ENCODE data around the gene SPPL2B.

The SPPL2B gene

GRCh38 chr19:2332341-2333026 is 4.0 kb downstream of the SPPL2B start:
- TF ChIP-seq, protein P1, sequence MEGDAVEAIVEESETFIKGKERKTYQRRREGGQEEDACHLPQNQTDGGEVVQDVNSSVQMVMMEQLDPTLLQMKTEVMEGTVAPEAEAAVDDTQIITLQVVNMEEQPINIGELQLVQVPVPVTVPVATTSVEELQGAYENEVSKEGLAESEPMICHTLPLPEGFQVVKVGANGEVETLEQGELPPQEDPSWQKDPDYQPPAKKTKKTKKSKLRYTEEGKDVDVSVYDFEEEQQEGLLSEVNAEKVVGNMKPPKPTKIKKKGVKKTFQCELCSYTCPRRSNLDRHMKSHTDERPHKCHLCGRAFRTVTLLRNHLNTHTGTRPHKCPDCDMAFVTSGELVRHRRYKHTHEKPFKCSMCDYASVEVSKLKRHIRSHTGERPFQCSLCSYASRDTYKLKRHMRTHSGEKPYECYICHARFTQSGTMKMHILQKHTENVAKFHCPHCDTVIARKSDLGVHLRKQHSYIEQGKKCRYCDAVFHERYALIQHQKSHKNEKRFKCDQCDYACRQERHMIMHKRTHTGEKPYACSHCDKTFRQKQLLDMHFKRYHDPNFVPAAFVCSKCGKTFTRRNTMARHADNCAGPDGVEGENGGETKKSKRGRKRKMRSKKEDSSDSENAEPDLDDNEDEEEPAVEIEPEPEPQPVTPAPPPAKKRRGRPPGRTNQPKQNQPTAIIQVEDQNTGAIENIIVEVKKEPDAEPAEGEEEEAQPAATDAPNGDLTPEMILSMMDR (IDR thresholded peaks at IDR 0.05; ENCODE audit: extremely low read depth, missing control alignments): no peak
- DNase-seq (ENCODE audit: low spot score): peak; percentile 74

GRCh38 chr19:2333027-2333806 is 4.7 kb downstream of the SPPL2B start:
- TF ChIP-seq, protein P1 (IDR thresholded peaks at IDR 0.05; ENCODE audit: extremely low read depth, missing control alignments): no peak
- no peak for DNase-seq (ENCODE audit: low spot score)

DNA sequence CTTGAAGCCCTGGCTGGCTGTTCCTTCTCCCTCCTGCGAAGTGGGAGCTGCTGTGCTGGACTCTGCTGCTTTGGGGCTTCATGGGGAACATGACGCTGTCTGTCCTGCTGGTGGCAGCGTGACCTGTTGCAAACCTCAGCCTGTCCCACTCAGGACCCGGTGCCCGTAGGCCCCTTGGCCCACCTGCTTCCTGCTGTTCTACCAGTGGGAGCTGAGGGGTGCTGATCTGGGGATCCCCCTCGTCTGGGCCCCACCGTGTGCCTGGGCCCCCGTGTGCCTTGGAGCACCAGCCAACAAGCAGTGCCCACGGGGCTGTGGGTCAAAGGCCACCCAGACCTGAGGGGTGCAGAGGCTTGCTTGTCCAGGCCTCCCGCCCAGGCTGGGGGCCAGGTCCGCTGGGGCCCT is 5.3 kb downstream of the SPPL2B start:
- TF ChIP-seq, protein P1 (IDR thresholded peaks at IDR 0.05; ENCODE audit: extremely low read depth, missing control alignments): no peak
- no peak for DNase-seq (ENCODE audit: low spot score)

DNA sequence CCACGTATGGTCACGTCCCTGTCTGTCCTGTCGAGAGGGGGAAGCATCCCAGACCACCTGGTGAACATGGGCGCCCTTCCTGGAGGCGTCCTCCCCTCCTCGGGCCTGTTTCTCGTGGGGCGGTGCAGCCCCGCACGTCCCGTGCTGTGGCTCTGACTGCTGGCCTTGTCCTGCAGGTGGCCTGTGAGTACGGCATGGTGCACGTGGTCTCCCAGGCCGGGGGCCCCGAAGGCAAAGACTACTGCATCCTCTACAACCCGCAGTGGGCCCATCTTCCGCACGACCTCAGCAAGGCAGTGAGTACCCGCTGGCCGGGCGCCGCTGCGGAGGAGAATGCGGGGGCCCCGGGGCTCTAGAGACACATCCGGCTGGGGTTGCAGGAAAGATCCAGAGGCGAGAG is 5.9 kb downstream of the SPPL2B start:
- TF ChIP-seq, protein P1 (IDR thresholded peaks at IDR 0.05; ENCODE audit: extremely low read depth, missing control alignments): no peak
- no peak for DNase-seq (ENCODE audit: low spot score)

DNA sequence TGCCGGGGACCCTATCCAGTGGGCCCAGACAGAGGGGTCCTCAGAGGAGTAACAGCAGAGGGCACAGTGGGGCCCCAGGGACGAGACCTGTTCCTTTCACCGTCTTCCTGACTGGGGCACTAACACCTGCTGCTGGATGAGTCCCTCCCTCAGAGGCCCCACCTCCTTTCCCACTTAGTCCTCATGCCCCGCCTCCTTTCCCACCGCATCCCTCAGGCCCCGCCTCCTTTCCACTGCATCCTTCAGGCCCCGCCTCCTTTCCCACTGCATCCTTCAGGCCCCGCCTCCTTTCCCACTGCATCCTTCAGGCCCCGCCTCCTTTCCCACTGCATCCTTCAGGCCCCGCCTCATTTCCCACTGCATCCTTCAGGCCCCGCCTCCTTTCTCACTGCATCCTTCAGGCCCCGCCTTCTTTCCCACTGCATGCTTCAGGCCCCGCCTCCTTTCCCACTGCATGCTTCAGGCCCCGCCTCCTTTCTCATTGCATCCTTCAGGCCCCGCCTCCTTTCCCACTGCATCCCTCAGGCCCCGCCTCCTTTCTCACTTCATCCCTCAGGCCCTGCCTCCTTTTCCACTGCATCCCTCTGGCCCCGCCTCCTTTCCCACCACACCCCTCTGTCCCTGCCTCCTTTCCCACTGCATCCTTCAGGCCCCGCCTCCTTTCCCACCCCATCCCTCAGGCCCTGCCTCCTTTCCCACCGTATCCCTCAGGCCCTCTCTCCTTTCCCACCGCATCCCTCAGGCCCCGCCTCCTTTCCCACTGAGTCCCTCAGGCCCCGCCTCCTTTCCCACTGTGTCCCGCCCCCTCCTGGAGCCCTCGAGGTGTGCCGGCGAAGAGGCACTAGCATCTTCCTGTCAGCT is 6.7 kb downstream of the SPPL2B start:
- DNase-seq (ENCODE audit: low spot score): no peak

GRCh38 chr19:2335848-2336247 is 7.4 kb downstream of the SPPL2B start:
- no peak for DNase-seq (ENCODE audit: low spot score)
- TF ChIP-seq, protein P1 (IDR thresholded peaks at IDR 0.05; ENCODE audit: extremely low read depth, missing control alignments): no peak

More for the DNA sequence above, 6.7 kb downstream of the SPPL2B start:
- TF ChIP-seq, protein P1 (IDR thresholded peaks at IDR 0.05; ENCODE audit: extremely low read depth, missing control alignments): no peak

All from GM20000 (cell line).